Peyer's patch (tissue), 4 donors: ENCODE measurements around the gene UBE2H. TPM values are rescaled to one million over a fixed set of nuclear protein-coding genes. Genes with fewer than 3 reads are reported as not detected.
"Not testable (repeated sequence)": the region's sequence is repeated elsewhere in the genome, so short reads cannot be mapped to it uniquely, and the experiment has no call there.

Experiments used
- DNase-seq, 3 donors: peaks; one replicate each; pipeline ENCODE4 v3.0.0-alpha.2; 2017 to 2019
- H3K27ac ChIP-seq, 4 donors: fragments of 200-600 bp; sonication (generic); one replicate each; pipeline ENCODE4 v1.5.1; 2016 to 2019
- H3K27me3 ChIP-seq, 2 donors: fragments of 200-600 bp; sonication (generic); one replicate each; pipeline ENCODE4 v1.5.1; 2019
- H3K36me3 ChIP-seq, 3 donors: fragments of 200-600 bp; sonication (generic); one replicate each; pipeline ENCODE4 v1.5.1; 2016 to 2019
- H3K4me1 ChIP-seq, 4 donors: fragments of 200-600 bp; sonication (generic); one replicate each; pipeline ENCODE4 v1.5.1; 2016 to 2019
- H3K4me3 ChIP-seq, 4 donors: fragments of 200-600 bp; sonication (generic); 1 replicate in 3 of 4; 2 replicates in 1 of 4; pipeline ENCODE4 v1.5.1; 2016 to 2019; ENCODE audit warnings: mild to moderate bottlenecking in 1 of 4
- H3K9me3 ChIP-seq, 4 donors: fragments of 200-600 bp; sonication (generic); one replicate each; pipeline ENCODE4 v1.5.1; 2016 to 2019; ENCODE audit warnings: mild to moderate bottlenecking in 1 of 4
- POLR2A ChIP-seq, 2 donors: fragments of 450-650 bp; IDR thresholded peaks; one replicate each; pipeline ENCODE4 v1.5.1; 2017; ENCODE audit warnings: antibody characterized with exemption in 2 of 2, mild to moderate bottlenecking in 2 of 2, moderate library complexity in 2 of 2
- total RNA-seq, 4 donors: library from RNA; depleted of rRNA; stranded (reverse); fragments of >200 nt; gene quantifications; one replicate each; pipeline ENCODE4 v1.1.0, GENCODE V29; 2016
- TF ChIP-seq, protein P1 (sequence below), 6 experiments: fragments of 450-650 bp in 4 of 6; fragments of 200-600 bp in 2 of 6; sonication (generic) in 1 of 6; IDR thresholded peaks; one replicate each; pipeline ENCODE4 v1.5.1; 2017 to 2019; ENCODE audit warnings: antibody characterized with exemption in 6 of 6, mild to moderate bottlenecking in 3 of 6, moderate library complexity in 1 of 6

UBE2H gene
- total RNA-seq, 4 donors from 2014 or later = 33.5 to 59.4 (median 51.4) TPM

DNA sequence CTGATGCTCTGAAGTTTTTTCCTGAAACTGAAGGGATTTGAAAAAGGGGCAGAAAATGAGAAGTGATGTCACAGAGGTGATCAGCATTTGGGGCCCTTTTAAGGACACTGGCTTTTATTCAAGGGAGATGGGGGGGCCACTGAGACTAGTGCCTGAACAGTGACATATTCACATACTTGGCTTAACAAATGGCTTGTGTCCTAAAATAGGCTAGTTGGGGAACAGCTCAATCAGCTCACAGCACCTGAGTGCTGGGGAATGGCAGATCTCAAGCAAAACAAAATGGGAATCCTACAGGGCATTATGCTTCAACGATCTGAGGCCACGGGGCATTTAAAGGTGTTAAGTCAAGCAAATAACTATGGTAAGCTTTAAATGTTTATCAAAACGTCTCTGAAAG lies 90.1 kb downstream of the UBE2H start:
- H3K27ac ChIP-seq = no peak overlapping the region
- peaks cover 0 to 32% (median 3%) of the 10 kb centered on the region in 4 donors for H3K4me1 ChIP-seq
- TF ChIP-seq, protein P1, sequence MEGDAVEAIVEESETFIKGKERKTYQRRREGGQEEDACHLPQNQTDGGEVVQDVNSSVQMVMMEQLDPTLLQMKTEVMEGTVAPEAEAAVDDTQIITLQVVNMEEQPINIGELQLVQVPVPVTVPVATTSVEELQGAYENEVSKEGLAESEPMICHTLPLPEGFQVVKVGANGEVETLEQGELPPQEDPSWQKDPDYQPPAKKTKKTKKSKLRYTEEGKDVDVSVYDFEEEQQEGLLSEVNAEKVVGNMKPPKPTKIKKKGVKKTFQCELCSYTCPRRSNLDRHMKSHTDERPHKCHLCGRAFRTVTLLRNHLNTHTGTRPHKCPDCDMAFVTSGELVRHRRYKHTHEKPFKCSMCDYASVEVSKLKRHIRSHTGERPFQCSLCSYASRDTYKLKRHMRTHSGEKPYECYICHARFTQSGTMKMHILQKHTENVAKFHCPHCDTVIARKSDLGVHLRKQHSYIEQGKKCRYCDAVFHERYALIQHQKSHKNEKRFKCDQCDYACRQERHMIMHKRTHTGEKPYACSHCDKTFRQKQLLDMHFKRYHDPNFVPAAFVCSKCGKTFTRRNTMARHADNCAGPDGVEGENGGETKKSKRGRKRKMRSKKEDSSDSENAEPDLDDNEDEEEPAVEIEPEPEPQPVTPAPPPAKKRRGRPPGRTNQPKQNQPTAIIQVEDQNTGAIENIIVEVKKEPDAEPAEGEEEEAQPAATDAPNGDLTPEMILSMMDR (IDR thresholded peaks at IDR 0.05) = no peak
- TF ChIP-seq POLR2A (IDR thresholded peaks at IDR 0.05) = no peak

DNA sequence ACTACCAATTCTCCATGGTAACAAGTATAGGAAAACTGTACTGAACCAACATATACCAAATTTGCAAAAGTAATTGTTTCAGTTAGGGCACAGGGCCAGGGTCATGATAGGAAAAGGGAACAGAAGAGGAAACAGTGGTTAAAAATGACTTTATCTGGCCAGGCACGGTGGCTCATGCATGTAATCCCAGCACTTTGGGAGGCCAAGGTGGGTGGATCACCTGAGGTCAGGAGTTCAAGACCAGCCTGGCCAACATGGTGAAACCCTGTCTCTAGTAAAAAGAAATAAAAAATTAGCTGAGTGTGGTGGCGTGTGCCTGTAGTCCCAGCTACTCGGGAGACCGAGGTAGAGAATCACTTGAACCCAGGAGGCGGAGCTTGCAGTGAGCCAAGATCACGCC lies 92.0 kb downstream of the UBE2H start:
- not testable (repeated sequence) for H3K27me3 ChIP-seq, DNase-seq, H3K9me3 ChIP-seq, H3K4me3 ChIP-seq, H3K36me3 ChIP-seq, H3K27ac ChIP-seq
- peaks cover 0 to 36% (median 3%) of the 10 kb centered on the region in 4 donors for H3K4me1 ChIP-seq

More for the DNA sequence above, 90.1 kb downstream of the UBE2H start:
- no peak for DNase-seq
- H3K4me3 ChIP-seq = no peak overlapping the region
- H3K36me3 ChIP-seq = no peaks in the 10 kb centered on the region
- no peaks in the 10 kb centered on the region for H3K9me3 ChIP-seq
- no peaks in the 10 kb centered on the region for H3K27me3 ChIP-seq

DNA sequence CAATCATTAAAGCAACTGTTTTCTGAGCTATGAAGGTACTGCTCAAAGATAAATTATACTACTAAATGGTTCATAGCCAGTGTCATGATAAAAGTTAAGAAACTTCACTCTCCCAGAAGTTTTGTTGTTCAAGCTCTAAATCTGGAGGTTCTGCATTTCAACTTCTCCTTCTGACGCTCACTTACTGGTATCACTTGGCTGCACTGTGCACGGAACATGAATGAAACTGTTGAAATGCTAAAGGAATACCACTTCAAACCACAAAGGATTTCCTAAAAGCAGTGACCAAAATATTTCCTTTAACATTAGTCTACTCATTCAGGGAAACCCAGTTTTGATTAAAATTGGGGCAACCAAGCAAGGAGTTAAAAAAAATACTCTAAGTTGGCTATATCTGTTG lies 93.6 kb downstream of the UBE2H start:
- Histone ChIP-seq H3K4me3 (no peak overlapping the region), H3K36me3 (no peaks in the 10 kb centered on the region), H3K9me3 (no peaks in the 10 kb centered on the region), H3K4me1 (peaks cover 0 to 32% (median 3%) of the 10 kb centered on the region in 4 donors), H3K27ac (no peak overlapping the region), H3K27me3 (no peaks in the 10 kb centered on the region)
- TF ChIP-seq, protein P1 (IDR thresholded peaks at IDR 0.05) = no peak
- TF ChIP-seq POLR2A (IDR thresholded peaks at IDR 0.05) = no peak
- no peak for DNase-seq

DNA sequence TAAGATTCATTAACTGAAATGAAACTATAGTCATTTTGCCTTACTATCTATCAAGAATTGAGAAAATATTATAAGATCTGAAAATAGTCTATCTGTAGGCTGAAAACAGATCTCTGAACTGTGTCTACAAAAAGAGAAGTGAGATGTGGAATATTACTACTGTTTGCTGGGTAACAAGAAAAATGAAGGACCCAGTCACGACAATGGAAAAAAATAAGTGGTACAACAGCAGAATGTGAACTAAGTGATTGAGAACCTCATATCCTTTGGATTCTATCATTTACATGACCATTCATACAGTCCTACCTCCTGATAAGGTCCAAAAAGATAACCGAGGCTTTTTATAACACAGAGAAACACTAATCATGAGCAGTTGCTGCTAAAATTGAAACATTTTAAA lies 94.3 kb downstream of the UBE2H start:
- H3K4me1 ChIP-seq = peaks cover 0 to 28% (median 3%) of the 10 kb centered on the region in 4 donors

DNA sequence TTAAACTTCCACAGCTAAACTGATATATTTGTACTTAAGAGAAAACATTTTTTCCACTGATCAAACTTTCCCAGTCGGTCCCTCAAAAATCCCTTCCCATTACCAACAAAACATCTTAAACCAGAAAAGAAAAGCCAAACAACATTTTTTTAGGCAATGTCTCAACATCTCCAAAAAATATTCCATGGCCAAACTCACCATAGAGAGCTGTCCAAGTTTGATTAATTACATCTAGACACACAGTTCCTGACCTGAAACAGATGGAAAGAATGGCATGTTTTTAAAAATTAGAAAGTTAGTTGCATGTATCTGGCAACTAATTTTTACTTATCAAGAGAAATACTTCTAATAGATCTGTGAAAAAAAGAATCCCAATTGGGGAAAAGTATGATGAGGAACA lies 95.4 kb downstream of the UBE2H start:
- TF ChIP-seq, protein P1 (IDR thresholded peaks at IDR 0.05) = no peak
- Histone ChIP-seq H3K4me3 (no peak overlapping the region), H3K27me3 (no peaks in the 10 kb centered on the region), H3K27ac (no peak overlapping the region), H3K36me3 (no peaks in the 10 kb centered on the region), H3K9me3 (no peaks in the 10 kb centered on the region), H3K4me1 (peaks cover 0 to 23% (median 3%) of the 10 kb centered on the region in 4 donors)
- no peak for DNase-seq

More for the DNA sequence above, 94.3 kb downstream of the UBE2H start:
- TF ChIP-seq, protein P1 (IDR thresholded peaks at IDR 0.05) = no peak
- TF ChIP-seq POLR2A (IDR thresholded peaks at IDR 0.05) = no peak
- no peaks in the 10 kb centered on the region for H3K27me3 ChIP-seq
- H3K36me3 ChIP-seq = no peaks in the 10 kb centered on the region
- H3K27ac ChIP-seq = no peak overlapping the region
- H3K4me3 ChIP-seq = no peak overlapping the region
- H3K9me3 ChIP-seq = no peaks in the 10 kb centered on the region
- no peak for DNase-seq

DNA sequence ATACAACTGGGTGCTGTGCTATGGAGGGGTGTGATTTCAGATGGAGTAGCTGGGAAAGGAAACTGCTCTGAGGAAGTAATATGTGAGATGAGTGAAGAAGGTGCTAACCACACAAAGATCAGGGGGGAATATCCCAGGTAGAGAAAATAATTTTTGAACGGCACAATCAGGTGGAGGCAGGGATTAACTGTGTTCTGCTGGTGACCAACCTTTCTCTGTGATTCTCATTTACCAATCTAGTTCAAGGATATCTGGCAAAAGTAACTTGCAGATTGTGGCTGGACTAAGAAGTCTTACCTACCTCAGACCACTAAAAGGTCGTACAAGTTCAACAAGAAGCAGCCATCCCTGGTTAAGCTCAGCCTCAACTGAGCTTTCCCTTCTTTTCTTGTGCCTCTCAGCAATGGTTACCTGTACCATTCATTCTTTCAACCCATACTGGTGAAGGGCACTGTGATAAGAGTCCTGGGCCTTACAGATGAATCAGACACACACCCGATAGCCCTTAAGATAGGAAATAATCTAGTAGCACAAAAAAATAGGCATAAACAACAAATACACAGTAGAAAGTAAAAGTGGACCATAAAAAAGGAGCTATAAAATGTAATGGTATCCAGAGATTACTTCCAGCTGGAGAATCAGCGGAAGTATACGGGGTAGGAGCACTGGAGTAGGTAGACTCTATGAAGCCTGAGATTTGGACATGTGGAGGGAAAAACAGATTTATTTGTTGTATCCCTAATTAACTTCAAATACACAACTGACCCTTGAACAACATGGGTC lies 96.6 kb downstream of the UBE2H start:
- no peak overlapping the region for H3K27ac ChIP-seq
- peaks cover 0 to 20% (median 4%) of the 10 kb centered on the region in 4 donors for H3K4me1 ChIP-seq
- no peaks in the 10 kb centered on the region for H3K27me3 ChIP-seq
- H3K9me3 ChIP-seq = no peaks in the 10 kb centered on the region
- no peak for TF ChIP-seq POLR2A (IDR thresholded peaks at IDR 0.05)
- TF ChIP-seq, protein P1 (IDR thresholded peaks at IDR 0.05) = no peak
- H3K36me3 ChIP-seq = no peaks in the 10 kb centered on the region
- no peak for DNase-seq
- H3K4me3 ChIP-seq = no peak overlapping the region
